Astrocyte (in vitro differentiated cells and primary cell): Measurements from ENCODE around the gene PLD4. TPM values are rescaled to one million over a fixed set of nuclear protein-coding genes. Genes with fewer than 3 reads are reported as not detected.
"Not testable (repeated sequence)": the region's sequence is repeated elsewhere in the genome, so short reads cannot be mapped to it uniquely, and the experiment has no call there.

Experiments used
- DNase-seq: peaks from one replicate; pipeline ENCODE4 v3.0.0-alpha.2; 2010; ENCODE audit warnings: low read depth
- FAIRE-seq: peaks from 2 replicates; lab custom pipeline; 2011; peaks lifted over from hg19 to GRCh38; lab: Jason Lieb, UNC
- H2AFZ ChIP-seq: 2 replicates; pipeline ENCODE4 v1.6.0; 2012; ENCODE audit warnings: low read depth, low read length, inconsistent platforms
- H3K27ac ChIP-seq: 2 replicates; pipeline ENCODE4 v1.5.1; 2011; ENCODE audit warnings: low read depth, low read length, inconsistent platforms
- H3K27me3 ChIP-seq: 2 replicates; pipeline ENCODE4 v1.6.0; 2011; ENCODE audit warnings: low read length, inconsistent platforms; ENCODE audit not compliant: insufficient read depth
- H3K36me3 ChIP-seq: 2 replicates; pipeline ENCODE4 v1.5.1; 2011; ENCODE audit warnings: low read length, inconsistent platforms; ENCODE audit not compliant: insufficient read depth
- H3K4me1 ChIP-seq: 2 replicates; pipeline ENCODE4 v1.5.1; 2011; ENCODE audit warnings: low read length, inconsistent platforms; ENCODE audit not compliant: insufficient read depth
- H3K4me2 ChIP-seq: 2 replicates; pipeline ENCODE4 v1.6.0; 2012; ENCODE audit warnings: low read length, inconsistent platforms
- H3K4me3 ChIP-seq: 2 replicates; pipeline ENCODE4 v1.5.1; 2011; ENCODE audit warnings: low read depth, mild to moderate bottlenecking, low read length, inconsistent platforms; ENCODE audit not compliant: insufficient read depth
- H3K79me2 ChIP-seq: 2 replicates; pipeline ENCODE4 v1.6.0; 2012; ENCODE audit warnings: mild to moderate bottlenecking, low read length, inconsistent platforms; ENCODE audit not compliant: insufficient read depth
- H3K9ac ChIP-seq: 2 replicates; pipeline ENCODE4 v1.6.0; 2012; ENCODE audit warnings: mild to moderate bottlenecking, low read length, inconsistent platforms
- H3K9me3 ChIP-seq: 2 replicates; pipeline ENCODE4 v1.5.1; 2012; ENCODE audit warnings: low read depth, mild to moderate bottlenecking, low read length, inconsistent platforms; ENCODE audit not compliant: insufficient read depth
- H4K20me1 ChIP-seq: 2 replicates; pipeline ENCODE4 v1.6.0; 2012; ENCODE audit warnings: low read length, inconsistent platforms; ENCODE audit not compliant: insufficient read depth
- H3K27ac Mint-ChIP-seq: one replicate; pipeline ENCODE4 v1.8.0; 2021; ENCODE audit warnings: mild to moderate bottlenecking, mixed read lengths; ENCODE audit not compliant: unreplicated experiment
- H3K27me3 Mint-ChIP-seq: one replicate; pipeline ENCODE4 v1.8.0; 2021; ENCODE audit warnings: low read depth, mixed read lengths; ENCODE audit not compliant: unreplicated experiment
- H3K36me3 Mint-ChIP-seq: one replicate; pipeline ENCODE4 v1.8.0; 2021; ENCODE audit warnings: low read depth, mixed read lengths; ENCODE audit not compliant: unreplicated experiment
- H3K4me1 Mint-ChIP-seq: one replicate; pipeline ENCODE4 v1.8.0; 2021; ENCODE audit warnings: low read depth, mixed read lengths; ENCODE audit not compliant: unreplicated experiment
- H3K4me3 Mint-ChIP-seq: one replicate; pipeline ENCODE4 v1.8.0; 2021; ENCODE audit warnings: mild to moderate bottlenecking, moderate library complexity, mixed read lengths; ENCODE audit not compliant: unreplicated experiment
- H3K9me3 Mint-ChIP-seq: one replicate; pipeline ENCODE4 v1.8.0; 2021; ENCODE audit warnings: mild to moderate bottlenecking, mixed read lengths; ENCODE audit not compliant: unreplicated experiment
- EZH2 ChIP-seq: IDR thresholded peaks from 2 replicates; pipeline ENCODE4 v1.6.1; 2012; ENCODE audit warnings: mild to moderate bottlenecking, low read length, inconsistent platforms; ENCODE audit not compliant: insufficient read depth
- total RNA-seq: library from RNA; stranded (reverse); gene quantifications from 2 replicates; pipeline ENCODE4 v1.2.1, GENCODE V29; 2021
- TF ChIP-seq, protein P1 (sequence below): IDR thresholded peaks from 2 replicates; pipeline ENCODE4 v1.5.1; 2011; ENCODE audit warnings: low read depth, mild to moderate bottlenecking, inconsistent platforms, low read length, moderate library complexity; ENCODE audit not compliant: insufficient read depth

PLD4 gene
- total RNA-seq, 1 donor from 2014 or later = 0.14 TPM

DNA sequence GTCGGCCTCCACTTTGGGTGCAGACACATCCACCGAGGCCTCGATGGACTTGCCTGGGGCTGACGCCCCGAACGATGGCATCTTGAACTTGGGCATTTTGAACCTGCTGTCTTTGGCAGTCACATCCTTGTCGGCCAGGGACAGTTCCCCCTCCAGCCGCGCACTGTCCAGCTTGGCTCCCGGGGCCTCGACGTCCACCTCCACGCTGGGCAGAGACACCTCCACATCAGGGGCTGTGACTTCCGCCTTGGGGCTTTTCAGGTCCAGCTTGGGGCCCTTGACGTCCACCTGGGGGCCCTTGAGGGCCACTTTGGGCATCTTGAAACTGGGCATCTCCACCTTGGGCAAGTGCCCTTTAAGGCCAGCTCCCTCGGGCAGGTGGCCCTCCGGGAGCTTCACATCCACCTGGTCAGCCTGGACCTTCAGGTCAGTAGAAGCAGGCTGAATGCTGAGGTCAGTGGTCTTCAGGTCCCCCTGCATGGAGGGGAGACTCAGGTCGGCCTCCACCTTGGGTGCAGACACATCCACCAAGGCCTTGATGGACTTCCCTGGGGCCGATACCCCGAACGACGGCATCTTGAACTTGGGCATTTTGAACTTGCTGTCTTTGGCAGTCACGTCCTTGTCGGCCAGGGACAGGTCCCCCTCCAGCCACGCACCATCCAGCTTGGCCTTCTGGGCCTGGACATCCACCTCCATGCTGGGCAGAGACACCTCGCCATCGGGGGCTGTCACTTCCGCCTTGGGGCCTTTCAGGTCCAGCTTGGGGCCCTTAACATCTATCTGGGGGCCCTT is 27.4 kb downstream of the PLD4 start:
- H3K27ac Mint-ChIP-seq, H3K36me3 ChIP-seq, H3K4me2 ChIP-seq, H4K20me1 ChIP-seq, H2AFZ ChIP-seq, H3K27me3 ChIP-seq, H3K4me3 Mint-ChIP-seq, FAIRE-seq, H3K4me1 ChIP-seq, H3K27me3 Mint-ChIP-seq, H3K9me3 Mint-ChIP-seq, H3K4me3 ChIP-seq, H3K79me2 ChIP-seq, H3K9ac ChIP-seq, H3K4me1 Mint-ChIP-seq, DNase-seq, H3K9me3 ChIP-seq, H3K27ac ChIP-seq: not testable (repeated sequence)
- H3K36me3 Mint-ChIP-seq = peaks cover 19% of the 10 kb centered on the region

DNA sequence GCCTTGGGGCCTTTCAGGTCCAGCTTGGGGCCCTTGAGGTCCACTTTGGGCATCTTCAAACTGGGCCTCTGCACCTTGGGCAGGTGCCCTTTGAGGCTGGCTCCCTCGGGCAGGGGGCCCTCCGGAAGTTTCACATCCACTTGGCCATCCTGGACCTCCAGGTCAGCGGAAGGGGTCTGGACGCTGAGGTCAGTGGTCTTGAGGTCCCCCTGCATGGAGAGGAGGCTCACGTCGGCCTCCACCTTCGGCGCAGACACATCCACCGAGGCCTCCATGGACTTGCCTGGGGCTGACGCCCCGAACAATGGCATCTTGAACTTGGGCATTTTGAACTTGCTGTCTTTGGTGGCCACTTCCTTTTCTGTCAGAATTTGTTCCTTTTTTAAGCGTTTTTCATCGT is 28.4 kb downstream of the PLD4 start:
- Mint-ChIP-seq H3K4me1 (no peaks in the 10 kb centered on the region), H3K4me3 (no peak overlapping the region), H3K27ac (no peak overlapping the region), H3K27me3 (peaks cover 11% of the 10 kb centered on the region), H3K9me3 (peaks cover 2% of the 10 kb centered on the region), H3K36me3 (peaks cover 24% of the 10 kb centered on the region)
- Histone ChIP-seq H4K20me1 (peaks cover 13% of the 10 kb centered on the region), H2AFZ (no peak overlapping the region), H3K4me2 (no peak overlapping the region), H3K27me3 (no peaks in the 10 kb centered on the region), H3K4me1 (no peaks in the 10 kb centered on the region), H3K36me3 (no peaks in the 10 kb centered on the region), H3K9me3 (no peaks in the 10 kb centered on the region), H3K27ac (no peak overlapping the region), H3K9ac (no peak overlapping the region), H3K4me3 (no peak overlapping the region), H3K79me2 (no peaks in the 10 kb centered on the region)
- FAIRE-seq (no peak), DNase-seq (no peak)
- TF ChIP-seq EZH2 = no peak
- TF ChIP-seq, protein P1, sequence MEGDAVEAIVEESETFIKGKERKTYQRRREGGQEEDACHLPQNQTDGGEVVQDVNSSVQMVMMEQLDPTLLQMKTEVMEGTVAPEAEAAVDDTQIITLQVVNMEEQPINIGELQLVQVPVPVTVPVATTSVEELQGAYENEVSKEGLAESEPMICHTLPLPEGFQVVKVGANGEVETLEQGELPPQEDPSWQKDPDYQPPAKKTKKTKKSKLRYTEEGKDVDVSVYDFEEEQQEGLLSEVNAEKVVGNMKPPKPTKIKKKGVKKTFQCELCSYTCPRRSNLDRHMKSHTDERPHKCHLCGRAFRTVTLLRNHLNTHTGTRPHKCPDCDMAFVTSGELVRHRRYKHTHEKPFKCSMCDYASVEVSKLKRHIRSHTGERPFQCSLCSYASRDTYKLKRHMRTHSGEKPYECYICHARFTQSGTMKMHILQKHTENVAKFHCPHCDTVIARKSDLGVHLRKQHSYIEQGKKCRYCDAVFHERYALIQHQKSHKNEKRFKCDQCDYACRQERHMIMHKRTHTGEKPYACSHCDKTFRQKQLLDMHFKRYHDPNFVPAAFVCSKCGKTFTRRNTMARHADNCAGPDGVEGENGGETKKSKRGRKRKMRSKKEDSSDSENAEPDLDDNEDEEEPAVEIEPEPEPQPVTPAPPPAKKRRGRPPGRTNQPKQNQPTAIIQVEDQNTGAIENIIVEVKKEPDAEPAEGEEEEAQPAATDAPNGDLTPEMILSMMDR = no peak

DNA sequence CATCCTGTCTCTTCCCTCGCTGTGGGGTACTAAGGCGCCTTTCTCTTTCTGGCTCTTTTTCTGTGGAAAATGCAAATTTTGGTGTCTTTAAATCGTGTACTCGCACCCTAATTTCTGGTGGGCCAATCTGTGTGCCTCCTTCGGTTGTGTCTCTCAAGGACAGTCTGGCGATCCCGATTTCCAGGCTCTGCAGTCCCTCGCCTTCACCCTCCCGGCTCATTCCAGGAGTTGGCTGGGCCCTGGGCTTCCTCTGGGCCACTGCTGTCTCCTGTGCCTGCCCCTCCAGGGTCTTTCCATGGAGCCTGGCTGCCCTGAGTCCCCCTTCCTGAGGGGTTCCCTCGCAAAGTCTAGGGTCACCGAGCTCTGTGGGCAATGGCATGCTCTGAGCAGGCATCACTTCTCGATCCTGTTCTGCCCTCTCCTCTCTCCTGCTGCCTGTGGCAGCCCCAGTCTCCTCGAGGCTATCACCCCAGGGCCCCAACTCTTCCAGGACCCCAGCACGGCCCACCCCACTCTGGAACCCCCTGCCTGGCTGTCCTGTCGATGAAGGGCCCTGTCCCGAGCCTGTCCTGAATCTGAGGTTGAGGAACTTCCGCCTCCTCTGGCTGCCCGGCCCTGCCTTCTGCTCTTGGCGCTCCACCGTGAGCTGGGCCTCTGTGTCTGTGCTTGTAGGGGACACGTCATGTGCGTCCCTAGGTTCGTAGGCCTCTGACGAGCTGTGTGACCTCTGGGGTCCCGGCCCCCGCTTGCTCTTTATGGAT is 29.4 kb downstream of the PLD4 start:
- DNase-seq = no peak
- no peaks in the 10 kb centered on the region for H3K79me2 ChIP-seq
- no peak overlapping the region for H3K4me2 ChIP-seq

More for the DNA sequence above, 29.4 kb downstream of the PLD4 start:
- no peak overlapping the region for H3K27ac ChIP-seq
- H4K20me1 ChIP-seq = peaks cover 17% of the 10 kb centered on the region
- H3K9ac ChIP-seq = no peak overlapping the region
- no peaks in the 10 kb centered on the region for H3K9me3 ChIP-seq
- peaks cover 27% of the 10 kb centered on the region for H3K36me3 Mint-ChIP-seq
- no peak for FAIRE-seq
- peaks cover 2% of the 10 kb centered on the region for H3K9me3 Mint-ChIP-seq
- peaks cover 11% of the 10 kb centered on the region for H3K27me3 Mint-ChIP-seq
- H3K4me1 Mint-ChIP-seq = no peaks in the 10 kb centered on the region
- no peak overlapping the region for H2AFZ ChIP-seq
- no peak overlapping the region for H3K27ac Mint-ChIP-seq
- no peaks in the 10 kb centered on the region for H3K36me3 ChIP-seq
- H3K4me3 ChIP-seq = no peak overlapping the region
- no peak overlapping the region for H3K4me3 Mint-ChIP-seq
- H3K4me1 ChIP-seq = no peaks in the 10 kb centered on the region
- TF ChIP-seq EZH2 = no peak
- TF ChIP-seq, protein P1 = no peak
- no peaks in the 10 kb centered on the region for H3K27me3 ChIP-seq
